ENCODE measurements around the gene ITM2C.

The ITM2C gene

DNA sequence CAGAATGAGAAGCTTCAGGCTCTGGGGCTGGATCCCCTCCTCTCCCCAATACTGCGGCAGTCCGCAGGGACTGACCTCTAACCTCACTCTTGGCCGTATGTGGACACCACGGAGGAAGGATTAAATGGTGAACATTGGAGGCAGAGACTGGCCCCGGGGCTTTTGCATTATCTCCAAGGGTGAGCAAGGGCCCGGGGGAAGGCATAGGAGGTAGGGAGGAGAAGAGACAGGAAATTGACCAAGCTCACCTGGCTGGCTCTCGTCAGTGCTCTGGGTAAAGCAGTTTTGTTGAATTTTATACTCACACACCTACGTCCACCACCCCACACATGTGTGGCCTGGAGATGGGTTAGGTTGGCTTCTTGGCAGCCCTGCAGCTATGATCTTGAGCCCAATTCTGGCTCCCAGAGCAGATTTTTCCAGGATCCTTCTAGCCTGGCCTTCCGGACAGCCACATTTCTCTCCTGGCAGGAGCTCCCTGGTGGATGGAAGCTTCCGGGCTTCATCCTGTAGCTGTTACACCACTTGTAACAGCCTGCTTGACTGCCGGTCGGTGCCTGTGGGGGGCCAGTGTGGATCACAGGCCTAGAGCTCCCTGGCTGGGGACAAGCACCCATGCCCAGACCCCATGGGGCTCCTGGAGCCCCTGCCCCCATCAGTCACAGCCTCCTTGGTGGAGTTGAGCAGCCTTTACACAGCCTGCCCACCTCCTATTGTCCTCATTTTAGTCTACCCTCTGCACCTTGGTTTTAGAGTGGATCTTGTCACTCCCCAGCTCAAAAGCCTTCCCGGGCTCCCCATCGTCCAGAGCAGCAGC is 7.6 kb downstream of the ITM2C start:
- in situ Hi-C loops (cut with HindIII; ENCODE audit: low sequenced_read_pairs), result no loop called here

DNA sequence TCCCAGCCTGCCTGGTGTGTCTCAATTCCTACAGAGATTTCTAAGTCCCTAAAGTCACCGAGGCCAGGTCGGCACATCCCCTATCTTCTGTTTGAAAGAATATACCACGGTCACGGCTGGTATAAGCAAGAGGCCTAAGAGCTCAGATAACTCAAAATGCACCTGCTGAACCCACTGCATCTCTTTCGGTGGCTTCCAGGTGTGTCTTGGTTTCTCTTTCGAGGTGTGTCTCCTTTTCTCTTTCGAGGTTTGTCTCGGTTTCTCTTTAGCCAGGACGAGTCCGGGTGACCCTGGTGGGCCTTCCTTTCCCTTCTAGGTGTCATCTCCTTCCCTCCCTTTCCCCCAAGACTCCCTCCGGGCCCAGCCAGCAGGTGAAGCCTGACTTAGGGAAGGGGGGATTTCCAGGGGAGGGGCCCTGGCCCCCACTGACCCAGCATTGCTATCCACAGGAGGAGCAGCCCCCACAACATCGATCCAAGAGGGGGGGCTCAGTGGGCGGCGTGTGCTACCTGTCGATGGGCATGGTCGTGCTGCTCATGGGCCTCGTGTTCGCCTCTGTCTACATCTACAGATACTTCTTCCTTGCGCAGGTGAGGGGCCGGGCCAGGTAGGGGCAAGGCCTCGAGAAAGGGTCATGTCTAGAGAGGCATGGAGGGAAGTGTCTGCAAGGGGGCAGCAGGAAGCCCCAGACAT is 8.4 kb downstream of the ITM2C start:
- in situ Hi-C loops (cut with HindIII; ENCODE audit: low sequenced_read_pairs), result no loop called here

DNA sequence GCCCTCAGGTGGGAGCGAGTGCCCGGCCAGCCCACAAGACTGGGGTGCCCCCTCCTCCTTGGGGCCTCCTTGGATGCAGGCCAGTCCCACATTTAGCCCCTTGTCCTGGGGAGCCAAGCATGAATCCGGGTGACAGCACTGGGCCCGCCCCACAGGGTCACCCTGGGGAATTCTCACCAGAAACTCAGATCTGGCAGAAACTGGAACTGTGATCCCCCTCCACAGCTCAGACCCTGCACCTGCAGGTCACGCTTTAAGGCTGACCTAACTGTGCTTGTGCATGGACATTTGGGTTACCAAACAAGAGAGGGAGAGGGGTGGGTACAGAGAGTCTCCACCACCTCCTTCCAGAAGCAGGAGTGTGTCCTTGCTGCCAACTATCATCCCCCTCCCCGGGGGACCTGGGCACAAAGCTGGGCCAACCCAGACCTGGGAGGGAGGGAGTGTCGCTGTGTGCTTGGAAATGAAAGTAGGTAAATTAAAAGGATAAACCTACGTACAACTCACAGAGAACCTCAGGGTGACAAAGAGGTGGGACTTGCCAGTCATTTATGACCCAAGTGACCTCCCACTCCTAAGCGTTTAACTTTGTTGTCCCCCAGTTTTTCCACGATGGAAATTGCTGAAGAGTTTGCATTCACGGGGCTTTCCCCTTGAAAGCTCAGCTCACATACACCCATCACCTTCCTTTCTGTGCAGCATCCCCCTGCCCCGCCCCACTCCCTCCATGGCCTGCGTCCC is 9.1 kb downstream of the ITM2C start:
- in situ Hi-C loops (cut with HindIII; ENCODE audit: low sequenced_read_pairs), result no loop called here

DNA sequence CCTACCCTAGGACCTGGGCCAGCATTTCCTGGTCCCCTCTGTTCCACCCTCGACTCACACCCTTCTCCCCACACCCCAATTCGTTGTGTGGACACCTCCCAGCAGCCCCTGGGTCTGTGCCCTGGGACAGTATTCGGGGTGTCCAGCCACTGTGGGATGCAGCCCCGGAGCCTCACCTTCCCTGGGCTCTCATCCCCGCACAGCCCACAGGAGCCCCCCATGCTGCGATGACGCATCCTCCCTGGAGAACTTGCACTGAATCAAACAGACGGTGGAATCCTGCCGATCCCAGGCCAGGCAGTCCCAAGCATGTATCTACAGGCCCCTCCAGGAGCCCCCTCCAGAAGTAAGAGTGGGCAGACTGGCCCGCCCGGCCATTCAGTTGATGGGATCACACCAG is 9.7 kb downstream of the ITM2C start:
- in situ Hi-C loops (cut with HindIII; ENCODE audit: low sequenced_read_pairs), result no loop called here

DNA sequence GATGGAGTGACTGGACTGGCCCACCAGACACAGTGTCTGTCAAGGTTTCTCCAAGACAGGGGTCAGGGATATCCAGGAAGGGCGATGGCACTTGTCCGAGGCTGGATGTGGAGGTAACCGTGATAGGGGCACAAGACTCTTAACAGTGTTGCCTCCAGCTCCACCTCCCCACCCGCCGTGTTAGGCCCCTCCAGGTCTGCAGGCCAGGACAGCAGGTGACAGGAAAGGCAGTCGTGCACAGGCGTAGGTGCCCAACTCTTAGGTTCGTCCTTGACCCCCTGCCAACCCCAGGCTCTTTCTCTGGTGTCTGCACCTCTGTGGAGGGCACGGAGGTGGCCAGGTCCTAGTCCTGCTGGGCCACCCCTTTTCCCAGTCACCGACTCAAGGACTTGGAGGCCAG is 10.1 kb downstream of the ITM2C start:
- in situ Hi-C loops (cut with HindIII; ENCODE audit: low sequenced_read_pairs), result loop anchor here (5.0 kb wide), 2 partner anchors 37 to 127 kb away; no protein-coding TSS in a partner anchor

DNA sequence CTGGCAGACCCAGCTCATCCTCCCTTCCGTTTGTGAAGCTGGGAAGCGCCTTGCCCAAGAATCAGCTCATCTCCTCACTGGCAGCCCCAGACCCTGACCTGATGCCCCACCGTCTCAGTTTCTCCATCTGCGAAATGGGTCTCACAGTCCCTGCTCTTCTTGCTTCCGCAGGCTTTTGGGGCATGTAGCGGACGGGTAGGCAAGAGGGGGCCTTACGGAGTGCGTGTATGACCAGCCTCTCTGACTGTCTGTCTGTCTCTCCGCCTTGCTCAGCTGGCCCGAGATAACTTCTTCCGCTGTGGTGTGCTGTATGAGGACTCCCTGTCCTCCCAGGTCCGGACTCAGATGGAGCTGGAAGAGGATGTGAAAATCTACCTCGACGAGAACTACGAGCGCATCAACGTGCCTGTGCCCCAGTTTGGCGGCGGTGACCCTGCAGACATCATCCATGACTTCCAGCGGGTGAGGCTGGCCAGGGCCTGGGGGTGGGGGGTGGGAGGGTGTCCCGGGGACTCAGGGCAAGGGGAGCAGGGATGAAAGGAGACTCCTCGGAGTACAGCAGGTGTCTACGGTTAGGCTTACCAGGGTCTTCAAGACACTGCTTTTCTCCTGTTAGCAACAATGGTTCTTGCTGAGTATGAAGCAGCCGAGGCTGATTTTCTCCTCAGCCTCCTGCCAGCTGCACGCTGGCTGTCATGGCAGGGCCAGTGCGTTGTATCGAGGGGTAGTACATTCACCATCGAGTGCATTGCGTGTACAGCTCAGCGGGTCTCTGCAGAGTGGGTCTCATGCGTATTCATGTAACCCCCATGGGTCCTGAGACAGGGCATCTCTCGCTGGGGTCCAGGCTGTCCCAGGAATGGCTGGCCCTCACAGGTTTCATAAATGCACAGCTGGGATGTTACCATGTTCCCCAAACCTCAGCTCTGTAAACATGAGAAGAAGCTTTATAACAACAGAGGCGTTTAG is 10.9 kb downstream of the ITM2C start:
- in situ Hi-C loops (cut with HindIII; ENCODE audit: low sequenced_read_pairs), result loop anchor here (5.0 kb wide), 2 partner anchors 37 to 127 kb away; no protein-coding TSS in a partner anchor

DNA sequence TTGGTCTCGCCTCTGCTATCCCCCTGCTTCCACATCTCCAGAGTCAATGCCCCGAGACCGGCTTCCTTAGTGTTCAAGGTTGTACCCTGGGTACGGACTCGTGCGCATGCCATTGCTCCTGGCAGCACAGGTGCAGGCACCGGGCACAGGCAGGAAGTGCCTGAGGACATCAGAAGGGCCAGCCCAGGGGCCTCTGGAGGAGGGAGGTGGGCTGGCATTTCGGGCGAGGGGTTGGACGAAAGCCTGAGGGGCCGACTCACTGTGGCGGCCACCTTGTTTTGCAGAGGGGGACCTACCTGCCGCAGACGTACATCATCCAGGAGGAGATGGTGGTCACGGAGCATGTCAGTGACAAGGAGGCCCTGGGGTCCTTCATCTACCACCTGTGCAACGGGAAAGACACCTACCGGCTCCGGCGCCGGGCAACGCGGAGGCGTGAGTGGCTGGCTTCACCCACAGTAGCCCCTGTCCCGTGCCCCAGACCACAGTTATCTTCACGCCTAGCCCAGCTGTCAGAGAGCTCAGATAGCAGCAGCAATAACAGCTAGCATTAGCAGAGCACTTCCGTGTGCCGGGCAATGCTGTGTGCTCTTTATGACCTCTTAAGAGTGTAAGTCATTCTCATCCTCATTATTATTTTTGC is 12.5 kb downstream of the ITM2C start:
- in situ Hi-C loops (cut with HindIII; ENCODE audit: low sequenced_read_pairs), result loop anchor here (5.0 kb wide), 2 partner anchors 35 to 125 kb away; no protein-coding TSS in a partner anchor

DNA sequence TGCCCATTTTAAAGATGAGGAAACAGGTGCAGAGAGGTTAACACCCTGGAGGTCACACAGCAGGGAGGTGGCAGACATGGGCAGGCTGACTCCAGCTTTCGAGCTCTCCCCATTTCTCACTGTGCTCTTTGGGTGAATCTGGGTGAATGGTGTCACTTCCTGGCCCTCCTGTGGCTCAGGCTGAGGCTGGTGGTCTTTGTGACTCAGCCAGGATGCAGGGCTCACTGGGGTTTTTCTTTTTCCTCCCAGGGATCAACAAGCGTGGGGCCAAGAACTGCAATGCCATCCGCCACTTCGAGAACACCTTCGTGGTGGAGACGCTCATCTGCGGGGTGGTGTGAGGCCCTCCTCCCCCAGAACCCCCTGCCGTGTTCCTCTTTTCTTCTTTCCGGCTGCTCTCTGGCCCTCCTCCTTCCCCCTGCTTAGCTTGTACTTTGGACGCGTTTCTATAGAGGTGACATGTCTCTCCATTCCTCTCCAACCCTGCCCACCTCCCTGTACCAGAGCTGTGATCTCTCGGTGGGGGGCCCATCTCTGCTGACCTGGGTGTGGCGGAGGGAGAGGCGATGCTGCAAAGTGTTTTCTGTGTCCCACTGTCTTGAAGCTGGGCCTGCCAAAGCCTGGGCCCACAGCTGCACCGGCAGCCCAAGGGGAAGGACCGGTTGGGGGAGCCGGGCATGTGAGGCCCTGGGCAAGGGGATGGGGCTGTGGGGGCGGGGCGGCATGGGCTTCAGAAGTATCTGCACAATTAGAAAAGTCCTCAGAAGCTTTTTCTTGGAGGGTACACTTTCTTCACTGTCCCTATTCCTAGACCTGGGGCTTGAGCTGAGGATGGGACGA is 13.2 kb downstream of the ITM2C start:
- in situ Hi-C loops (cut with HindIII; ENCODE audit: low sequenced_read_pairs), result loop anchor here (5.0 kb wide), 2 partner anchors 34 to 124 kb away; no protein-coding TSS in a partner anchor

DNA sequence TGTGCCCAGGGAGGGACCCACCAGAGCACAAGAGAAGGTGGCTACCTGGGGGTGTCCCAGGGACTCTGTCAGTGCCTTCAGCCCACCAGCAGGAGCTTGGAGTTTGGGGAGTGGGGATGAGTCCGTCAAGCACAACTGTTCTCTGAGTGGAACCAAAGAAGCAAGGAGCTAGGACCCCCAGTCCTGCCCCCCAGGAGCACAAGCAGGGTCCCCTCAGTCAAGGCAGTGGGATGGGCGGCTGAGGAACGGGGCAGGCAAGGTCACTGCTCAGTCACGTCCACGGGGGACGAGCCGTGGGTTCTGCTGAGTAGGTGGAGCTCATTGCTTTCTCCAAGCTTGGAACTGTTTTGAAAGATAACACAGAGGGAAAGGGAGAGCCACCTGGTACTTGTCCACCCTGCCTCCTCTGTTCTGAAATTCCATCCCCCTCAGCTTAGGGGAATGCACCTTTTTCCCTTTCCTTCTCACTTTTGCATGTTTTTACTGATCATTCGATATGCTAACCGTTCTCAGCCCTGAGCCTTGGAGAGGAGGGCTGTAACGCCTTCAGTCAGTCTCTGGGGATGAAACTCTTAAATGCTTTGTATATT is 14.0 kb downstream of the ITM2C start:
- in situ Hi-C loops (cut with HindIII; ENCODE audit: low sequenced_read_pairs), result loop anchor here (5.0 kb wide), 2 partner anchors 34 to 124 kb away; no protein-coding TSS in a partner anchor

DNA sequence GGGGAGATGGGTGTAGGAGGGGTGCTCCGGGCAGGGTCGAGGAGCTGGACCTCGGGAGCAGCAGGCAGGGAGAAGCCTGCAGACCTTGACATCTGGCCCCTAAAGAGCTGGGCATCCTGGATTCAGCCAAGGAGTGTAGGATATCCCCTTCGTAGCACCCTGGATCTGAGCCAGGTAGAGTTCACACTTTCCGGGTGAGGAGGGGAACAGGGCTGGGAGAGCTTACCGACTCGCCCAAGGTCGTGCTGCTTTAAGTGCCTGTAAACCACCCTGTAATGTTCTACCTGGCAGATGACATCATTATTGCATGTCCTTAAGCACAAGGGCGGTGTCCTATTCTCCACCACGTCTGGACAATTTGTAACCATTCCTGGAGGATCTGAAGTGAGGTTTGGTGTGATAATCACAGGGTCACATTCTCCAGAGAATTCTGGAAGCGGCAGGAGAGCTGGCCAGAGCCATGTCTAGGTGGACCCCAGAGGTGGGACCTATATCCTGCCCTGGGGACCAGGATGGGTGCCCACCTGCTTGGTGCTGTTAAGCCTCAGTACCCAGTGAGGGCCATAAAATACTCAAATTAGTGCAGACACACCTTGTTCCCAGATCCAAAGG is 14.6 kb downstream of the ITM2C start:
- in situ Hi-C loops (cut with HindIII; ENCODE audit: low sequenced_read_pairs), result loop anchor here (5.0 kb wide), 2 partner anchors 33 to 123 kb away; no protein-coding TSS in a partner anchor

DNA sequence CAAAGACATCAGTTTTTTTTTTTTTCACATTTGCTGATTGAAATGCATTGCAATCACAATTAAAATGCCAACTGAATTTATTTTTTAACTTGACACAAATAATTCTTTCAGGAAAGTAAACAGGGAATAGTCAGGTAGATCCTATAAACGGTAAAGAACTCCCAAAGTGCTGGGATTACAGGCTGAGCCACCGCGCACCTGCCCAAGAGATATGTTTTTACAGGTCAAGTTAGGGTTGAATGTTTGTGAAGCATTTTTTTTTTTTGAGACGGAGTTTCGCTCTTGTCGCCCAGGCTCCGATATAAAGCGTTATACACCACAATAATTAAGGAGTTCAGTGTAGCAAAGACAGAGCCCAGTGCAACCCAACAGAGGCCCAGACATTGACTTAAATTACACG is 15.1 kb downstream of the ITM2C start:
- in situ Hi-C loops (cut with HindIII; ENCODE audit: low sequenced_read_pairs), result loop anchor here (5.0 kb wide), 2 partner anchors 32 to 122 kb away; no protein-coding TSS in a partner anchor

DNA sequence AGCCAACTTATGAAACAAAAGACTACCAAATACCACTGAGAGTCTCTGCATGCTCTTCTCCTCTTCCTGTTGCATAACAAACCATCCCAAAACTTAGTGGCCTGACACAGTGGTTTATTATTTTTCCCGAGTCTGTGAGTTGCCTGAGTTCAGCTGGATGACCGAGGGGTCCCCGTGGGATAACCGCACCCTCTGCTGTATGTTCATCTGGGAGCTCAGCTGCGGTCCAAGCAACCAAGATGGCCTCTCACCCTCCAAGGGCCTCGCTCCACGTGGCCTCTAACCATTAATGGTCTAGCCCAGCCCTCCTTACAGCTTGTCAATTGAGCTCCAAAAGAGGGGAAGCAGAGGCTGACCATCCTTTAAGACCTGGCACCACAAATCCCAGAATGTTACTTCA is 17.1 kb downstream of the ITM2C start:
- in situ Hi-C loops (cut with HindIII; ENCODE audit: low sequenced_read_pairs), result no loop called here

DNA sequence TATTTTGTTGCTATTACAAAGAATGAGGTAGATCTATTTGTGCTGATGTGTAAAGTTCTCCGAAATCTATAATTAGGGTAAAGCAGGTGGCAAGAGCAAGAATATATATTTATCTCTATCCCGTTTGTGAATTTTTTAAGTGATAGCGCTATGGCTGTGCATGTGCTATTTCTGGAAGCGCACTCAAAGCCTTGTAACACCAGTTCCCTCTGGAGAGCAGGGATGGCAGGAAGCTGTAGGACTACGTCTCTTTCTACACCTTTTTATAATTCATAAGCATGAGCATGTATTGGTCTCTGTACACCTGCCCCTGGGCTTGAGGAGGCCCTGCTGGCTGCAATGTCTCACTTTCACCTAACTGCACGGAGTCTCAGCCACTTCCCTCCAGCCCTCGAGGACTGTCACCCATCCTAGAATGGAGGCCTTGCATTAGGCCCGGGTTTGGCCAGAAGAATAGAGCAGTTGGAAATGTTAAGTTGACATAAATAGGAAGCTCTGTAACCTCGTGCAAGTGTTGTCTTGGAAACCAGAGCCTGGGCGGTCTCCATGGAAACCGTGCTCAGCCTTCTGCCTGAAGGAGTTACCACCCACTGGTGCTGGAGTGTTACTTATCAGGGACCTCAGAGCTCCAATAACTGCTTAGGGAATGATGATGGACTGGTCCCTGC is 20.9 kb downstream of the ITM2C start:
- in situ Hi-C loops (cut with HindIII; ENCODE audit: low sequenced_read_pairs), result no loop called here

DNA sequence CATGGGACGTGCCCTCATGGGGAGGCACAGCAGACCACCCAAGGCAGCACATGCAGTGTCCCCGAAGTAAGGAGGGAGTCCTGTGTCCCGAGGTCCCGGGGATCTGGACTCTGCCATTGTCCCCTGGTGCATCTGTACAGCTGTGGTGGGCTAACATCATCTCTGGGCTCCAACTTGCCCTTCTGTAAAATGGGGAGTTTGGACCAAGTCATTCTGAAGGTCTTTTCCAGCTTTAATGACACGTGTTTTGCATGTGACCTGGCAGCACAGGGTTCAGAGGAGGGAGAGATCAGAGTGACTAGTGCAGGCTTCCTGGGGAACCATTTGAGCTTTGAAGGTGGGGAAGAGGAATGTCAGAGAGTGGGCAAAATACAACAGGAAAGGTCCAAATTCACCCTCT is 21.5 kb downstream of the ITM2C start:
- in situ Hi-C loops (cut with HindIII; ENCODE audit: low sequenced_read_pairs), result no loop called here

DNA sequence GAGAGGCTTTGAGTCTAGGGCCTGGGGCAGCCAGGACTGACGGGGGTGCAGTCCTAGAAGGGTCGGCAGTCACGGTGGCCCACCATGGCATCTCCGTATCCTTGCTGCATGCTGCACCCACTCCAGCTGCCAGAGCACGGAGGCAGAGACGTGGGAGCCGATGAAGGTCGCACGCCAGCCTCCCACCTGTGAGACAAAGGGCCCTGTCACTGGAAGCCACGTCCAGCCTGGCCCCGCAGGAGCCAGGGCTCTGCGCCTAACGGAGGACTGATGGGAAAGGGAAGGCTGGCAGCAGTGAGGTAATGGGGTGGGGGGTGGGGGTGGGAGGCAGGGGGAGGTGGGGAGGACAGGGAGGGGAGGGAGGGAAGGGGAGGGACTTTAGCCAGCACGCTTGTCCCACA is 21.9 kb downstream of the ITM2C start:
- in situ Hi-C loops (cut with HindIII; ENCODE audit: low sequenced_read_pairs), result no loop called here

DNA sequence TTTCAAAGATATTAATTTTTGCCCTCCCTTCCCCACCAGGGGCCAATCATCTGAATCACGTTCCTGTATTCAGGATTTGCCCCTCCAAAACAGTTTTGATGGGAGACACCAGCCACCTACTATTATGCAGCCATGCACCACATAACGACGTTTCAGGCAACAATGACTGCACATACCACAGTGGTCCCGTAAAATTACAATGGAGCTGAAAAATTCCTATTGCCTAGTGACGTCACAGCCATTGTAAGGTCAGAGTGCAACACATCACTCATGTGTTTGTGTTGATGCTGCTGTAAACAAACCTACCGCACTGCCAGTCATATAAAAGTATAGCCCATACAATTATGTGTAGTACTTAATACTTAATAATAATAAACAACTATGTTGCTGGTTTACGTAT is 22.6 kb downstream of the ITM2C start:
- in situ Hi-C loops (cut with HindIII; ENCODE audit: low sequenced_read_pairs), result no loop called here

DNA sequence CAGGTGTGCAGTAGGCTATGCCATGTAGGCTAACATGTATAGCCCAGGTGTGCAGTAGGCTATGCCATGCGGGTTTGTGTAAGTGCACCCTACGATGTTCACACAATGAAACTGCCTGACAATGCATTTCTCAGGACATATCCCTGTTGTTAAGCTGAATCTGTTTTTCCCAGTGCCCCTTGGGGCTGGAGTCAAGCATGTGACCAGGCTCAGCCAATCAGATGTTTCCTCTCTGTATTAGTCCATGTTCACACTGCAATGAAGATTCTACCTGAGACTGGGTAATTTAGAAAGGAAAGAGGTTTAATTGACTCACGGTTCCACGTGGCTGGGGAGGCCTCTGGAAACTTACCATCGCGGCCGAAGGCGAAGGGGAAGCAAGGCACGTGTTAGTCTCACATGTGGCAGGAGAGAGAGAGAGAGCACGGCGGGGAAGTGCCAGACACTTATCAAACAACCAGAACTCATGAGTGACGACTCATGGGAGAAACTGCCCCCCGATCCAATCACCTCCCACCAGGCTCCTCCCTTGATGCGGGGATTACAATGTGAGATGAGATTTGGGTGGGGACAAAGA is 24.2 kb downstream of the ITM2C start:
- in situ Hi-C loops (cut with HindIII; ENCODE audit: low sequenced_read_pairs), result no loop called here

Data from endothelial cell of hepatic sinusoid (primary cell).